Fibroblast of the aortic adventitia (primary cell): ENCODE results near the gene CNN2. TPM values are rescaled to one million over a fixed set of nuclear protein-coding genes. Genes with fewer than 3 reads are reported as not detected.
"Not testable (repeated sequence)": the region's sequence is repeated elsewhere in the genome, so short reads cannot be mapped to it uniquely, and the experiment has no call there.

Source experiments
- DNase-seq: peaks from one replicate; pipeline ENCODE4 v3.0.0-alpha.2; 2010; ENCODE audit warnings: low read depth
- H3K4me3 ChIP-seq: 2 replicates; pipeline ENCODE4 v1.5.1; 2011; ENCODE audit warnings: low read depth, mild to moderate bottlenecking, control low read depth, low read length, moderate library complexity
- total RNA-seq: library from RNA; depleted of rRNA; stranded (reverse); fragments of >200 nt; gene quantifications from 2 replicates; pipeline ENCODE4 v1.2.3, GENCODE V29; 2012; ENCODE audit warnings: low replicate concordance
- TF ChIP-seq, protein P1 (sequence below): IDR thresholded peaks from 2 replicates; pipeline ENCODE4 v1.5.1; 2011; ENCODE audit warnings: mild to moderate bottlenecking, low read length, control low read depth, inconsistent platforms; ENCODE audit not compliant: insufficient read depth

CNN2 gene
- total RNA-seq, 1 donor, result 96.0 TPM

DNA sequence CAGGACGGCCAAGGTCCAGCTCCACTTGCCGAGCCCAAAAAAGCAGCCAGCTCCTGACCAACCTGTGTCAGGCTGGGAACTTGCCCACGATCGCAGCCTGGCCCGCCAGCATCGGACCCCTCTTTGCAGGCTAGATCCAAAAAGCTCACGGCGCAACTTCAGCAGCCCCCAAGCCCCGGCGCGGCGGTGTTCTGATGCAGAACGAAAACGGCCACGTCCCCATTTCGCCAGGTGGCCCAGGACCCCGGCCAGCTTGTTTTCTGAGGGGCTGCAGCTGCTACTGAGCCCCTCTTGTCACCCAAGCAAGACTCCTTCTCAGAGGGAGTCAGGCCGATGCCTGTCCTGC, 6.8 kb upstream of the CNN2 start:
- H3K4me3 ChIP-seq, result peak overlapping the region; percentile 87
- TF ChIP-seq, protein P1, sequence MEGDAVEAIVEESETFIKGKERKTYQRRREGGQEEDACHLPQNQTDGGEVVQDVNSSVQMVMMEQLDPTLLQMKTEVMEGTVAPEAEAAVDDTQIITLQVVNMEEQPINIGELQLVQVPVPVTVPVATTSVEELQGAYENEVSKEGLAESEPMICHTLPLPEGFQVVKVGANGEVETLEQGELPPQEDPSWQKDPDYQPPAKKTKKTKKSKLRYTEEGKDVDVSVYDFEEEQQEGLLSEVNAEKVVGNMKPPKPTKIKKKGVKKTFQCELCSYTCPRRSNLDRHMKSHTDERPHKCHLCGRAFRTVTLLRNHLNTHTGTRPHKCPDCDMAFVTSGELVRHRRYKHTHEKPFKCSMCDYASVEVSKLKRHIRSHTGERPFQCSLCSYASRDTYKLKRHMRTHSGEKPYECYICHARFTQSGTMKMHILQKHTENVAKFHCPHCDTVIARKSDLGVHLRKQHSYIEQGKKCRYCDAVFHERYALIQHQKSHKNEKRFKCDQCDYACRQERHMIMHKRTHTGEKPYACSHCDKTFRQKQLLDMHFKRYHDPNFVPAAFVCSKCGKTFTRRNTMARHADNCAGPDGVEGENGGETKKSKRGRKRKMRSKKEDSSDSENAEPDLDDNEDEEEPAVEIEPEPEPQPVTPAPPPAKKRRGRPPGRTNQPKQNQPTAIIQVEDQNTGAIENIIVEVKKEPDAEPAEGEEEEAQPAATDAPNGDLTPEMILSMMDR, result no peak
- DNase-seq, result no peak

DNA sequence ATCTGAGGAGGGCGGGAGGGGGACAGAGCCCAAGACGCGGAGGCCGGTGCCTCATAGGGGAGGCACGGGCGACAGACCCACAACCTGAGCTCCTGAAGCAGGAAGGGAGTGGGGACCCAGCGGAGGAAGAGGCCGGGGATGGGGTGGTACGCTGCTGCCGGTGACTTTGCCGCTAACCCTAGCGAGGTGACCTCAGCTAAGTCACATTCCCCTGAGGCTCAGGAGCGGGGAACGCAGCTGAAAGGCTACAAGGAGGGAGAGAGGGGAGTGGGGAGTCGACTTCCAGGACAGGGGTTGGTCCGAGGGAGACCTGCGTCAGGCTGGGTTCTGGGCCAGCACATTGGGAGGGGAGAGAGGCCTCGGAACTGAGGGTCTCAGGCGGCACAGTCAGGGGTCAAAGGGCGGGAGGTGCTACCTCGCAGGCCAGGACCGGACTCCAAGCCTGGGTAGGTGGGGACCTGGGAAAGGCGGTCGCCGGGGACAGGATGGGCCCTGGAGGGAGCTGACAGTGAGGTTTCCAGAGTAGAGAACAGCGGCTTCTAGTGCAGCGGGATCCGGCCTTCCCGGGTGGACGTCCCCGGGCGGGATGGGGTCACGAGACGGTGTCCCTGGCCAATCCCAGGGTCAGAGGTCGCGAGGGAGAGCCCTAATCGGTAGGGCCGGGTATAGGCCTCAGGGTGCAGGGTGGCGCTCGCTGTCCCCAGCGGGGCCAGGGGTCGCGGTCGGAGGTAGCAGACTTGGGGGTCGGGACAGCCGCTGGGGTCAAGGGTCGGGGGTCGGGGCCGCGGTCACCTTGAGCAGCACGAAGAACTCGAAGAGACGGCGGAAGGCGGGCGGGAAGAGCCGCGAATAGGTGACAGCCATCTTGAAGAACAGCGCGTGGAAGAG, 6.2 kb upstream of the CNN2 start:
- TF ChIP-seq, protein P1, result no peak
- DNase-seq, result no peak
- H3K4me3 ChIP-seq, result peak overlapping the region; percentile 87

DNA sequence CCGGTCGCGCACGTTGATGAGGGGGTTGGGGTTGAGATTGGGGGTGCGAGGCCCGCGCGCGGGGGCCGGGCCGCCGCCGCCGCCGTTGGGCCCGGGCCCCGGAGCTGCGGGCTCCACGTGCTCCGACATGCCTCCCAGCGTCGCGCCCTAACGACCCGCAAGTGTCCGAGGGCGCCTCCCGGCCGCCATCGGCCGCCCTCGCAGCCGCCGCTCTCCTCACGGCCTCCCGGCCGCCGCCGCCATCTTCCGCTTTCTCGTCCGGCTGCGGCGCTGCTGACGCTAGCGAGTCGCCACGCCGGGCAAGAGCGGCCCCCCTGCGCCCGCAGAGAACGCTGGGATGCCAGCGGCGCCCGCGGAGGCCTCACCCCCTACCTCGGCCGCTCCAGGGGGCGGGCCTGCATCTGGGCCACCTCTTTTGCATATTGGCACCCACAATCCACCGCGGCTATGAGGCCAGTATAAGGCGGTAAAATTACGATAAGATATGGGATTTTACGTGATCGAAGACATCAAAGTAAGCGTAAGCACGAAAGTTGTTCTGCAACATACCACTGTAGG, 5.5 kb upstream of the CNN2 start, which contains the start of gene TMEM259:
TSS of gene TMEM259 (minus strand) at position 256 of the 558 bp plus-strand sequence. CDS start at position 129, 127 bp downstream.
- H3K4me3 ChIP-seq, result peak within 1 kb of the TSS; percentile 87
- DNase-seq, result peak; percentile 98

GRCh38 chr19:1023883-1024188, 2.6 kb upstream of the CNN2 start:
- not testable (repeated sequence) for H3K4me3 ChIP-seq, DNase-seq

More for the DNA sequence above, 5.5 kb upstream of the CNN2 start, which contains the start of gene TMEM259:
- TF ChIP-seq, protein P1, result no peak

DNA sequence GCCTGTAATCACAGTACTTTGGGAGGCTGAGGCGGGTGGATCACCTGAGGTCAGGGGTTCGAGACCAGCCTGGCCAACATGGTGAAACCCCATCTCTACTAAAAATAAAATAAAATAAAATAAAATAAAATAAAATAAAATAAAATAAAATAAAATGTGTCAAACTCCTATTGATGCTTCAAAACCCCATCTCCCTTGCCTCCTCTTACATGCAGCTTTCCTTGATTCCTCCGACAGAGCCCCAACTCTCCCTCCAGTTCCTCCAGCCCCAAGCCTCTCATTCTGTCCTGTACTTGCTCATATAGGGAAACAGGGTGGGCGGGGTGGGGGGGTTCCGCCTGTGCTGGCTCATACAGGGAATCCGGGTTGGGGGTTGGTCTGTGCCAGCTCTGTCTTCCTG, 1.3 kb upstream of the CNN2 start:
- H3K4me3 ChIP-seq, DNase-seq: not testable (repeated sequence)

- DNase-seq, result peak; percentile 40
- peak overlapping the region; percentile 92 for H3K4me3 ChIP-seq
- TF ChIP-seq, protein P1, result no peak
These were observed 608 bp downstream of the CNN2 start for GRCh38 chr19:1026783-1027649.

- TF ChIP-seq, protein P1, result no peak
- DNase-seq, result no peak
- H3K4me3 ChIP-seq, result peak overlapping the region; percentile 92
These were observed 1.2 kb downstream of the CNN2 start for GRCh38 chr19:1027650-1028061.
